ENCODE data around the gene TOMM7. TPM values are rescaled to one million over a fixed set of nuclear protein-coding genes. Genes with fewer than 3 reads are reported as not detected.

Gene TOMM7
- 100 to 1,000 TPM; 454 to 532 (median 524) TPM for total RNA-seq
- 100 to 1,000 TPM; 149 to 346 TPM for polyA plus RNA-seq
- long read RNA-seq, donor 1, transcript TOMM7-201 (3 exons, 778 nt): major isoform, 150 of 161 reads
- long read RNA-seq, donor 1, transcript TOMM7-204 (2 exons, 731 nt): minor isoform, 5 of 161 reads
- long read RNA-seq, donor 1, partial matches to known transcripts: 2 of 161 reads
- long read RNA-seq, donor 1, other reads (novel, unspliced or antisense): 0 of 161 reads
- long read RNA-seq, donor 2, transcript TOMM7-201 (3 exons, 778 nt): major isoform, 200 of 205 reads
- long read RNA-seq, donor 2, partial matches to known transcripts: 1 of 205 reads
- long read RNA-seq, donor 2, other reads (novel, unspliced or antisense): 3 of 205 reads
- long read RNA-seq, donor 3, transcript TOMM7-201 (3 exons, 778 nt): major isoform, 11 of 11 reads
- long read RNA-seq, donor 3, partial matches to known transcripts: 0 of 11 reads
- long read RNA-seq, donor 3, other reads (novel, unspliced or antisense): 0 of 11 reads

- WGBS, 2 donors: 0% methylated on average over 38 of the region's 38 CpGs
- Histone ChIP-seq H3K27me3 (peaks cover 0 to 9% (median 0%) of the 10 kb centered on the region in 7 donors), H3K4me1 (peaks cover 0 to 39% (median 27%) of the 10 kb centered on the region in 9 donors), H3K27ac (peak within 1 kb of the TSS in 9 of 10 donors; percentile 71 to 94 (median 85)), H3K4me3 (peak within 1 kb of the TSS; percentile 51 to 93 (median 80)), H3K9me3 (no peaks in the 10 kb centered on the region), H3K36me3 (peaks cover 0 to 9% (median 2%) of the 10 kb centered on the region in 9 donors)
- TF ChIP-seq CTCF (IDR thresholded peaks at IDR 0.05): peak in 8 of 9 donors; percentile 32 to 70 (median 63)
- intact Hi-C loops (cut with DNase I): loop anchor here in 6 of 10 donors (2.0 to 10.0 kb wide), 9 partner anchors 32 to 360 kb away; partner anchors contain the start of genes HYCC1 (in 2 of the 6) and NUP42 (in 1 of the 6)
- ATAC-seq (peak; percentile 95 to 98 (median 98)), DNase-seq (peak; percentile 90 to 91)
Measured at GRCh38 chr7:22822486-22823141, at the start of gene TOMM7. TOMM7 (minus strand) TSS chr7:22822849; CDS start chr7:22822779, 70 bp downstream.

DNA sequence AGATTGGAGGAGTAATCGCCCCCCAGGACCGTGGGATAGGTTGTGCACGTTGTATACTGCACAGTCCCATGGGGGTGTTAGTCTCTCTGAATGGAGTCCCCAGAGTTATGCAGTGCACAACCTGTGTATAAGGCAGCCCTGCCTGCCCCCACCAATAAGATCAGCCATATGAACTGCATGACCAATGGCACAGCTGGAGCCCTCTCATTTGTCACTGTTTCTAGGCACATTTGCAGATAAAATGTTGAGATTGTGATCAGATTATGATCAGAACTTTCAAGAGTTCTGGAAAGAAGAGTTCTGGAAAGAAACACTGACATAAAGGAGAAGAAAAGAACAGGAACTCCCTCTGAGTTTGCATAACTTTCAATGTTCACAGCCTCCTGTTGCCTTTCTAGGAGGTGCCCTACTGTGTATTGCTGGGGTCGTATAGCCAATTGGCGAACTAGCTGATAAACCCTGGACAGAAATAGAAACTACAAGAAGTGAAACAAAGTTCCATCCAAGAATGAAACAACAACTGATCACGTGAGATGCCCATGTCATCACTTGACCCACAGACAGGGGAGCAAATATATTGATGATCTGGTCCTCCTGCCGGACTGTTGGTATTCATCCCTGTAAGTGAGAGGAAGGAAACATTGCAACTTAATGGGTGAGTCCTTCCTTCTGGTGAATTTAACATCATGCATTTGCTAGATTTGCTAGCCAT is 49.6 kb upstream of the TOMM7 start:
- Histone ChIP-seq H3K4me3 (no peak overlapping the region), H3K27ac (no peak overlapping the region), H3K27me3 (no peaks in the 10 kb centered on the region), H3K36me3 (no peaks in the 10 kb centered on the region), H3K4me1 (peaks cover 0 to 22% (median 9%) of the 10 kb centered on the region in 9 donors), H3K9me3 (no peaks in the 10 kb centered on the region)
- no peak for DNase-seq
- 42 to 50% methylated on average over 7 of the region's 7 CpGs for WGBS, 2 donors
- ATAC-seq: peak in 2 of 8 donors; percentile 13 to 38
- no peak for TF ChIP-seq CTCF (IDR thresholded peaks at IDR 0.05)
- intact Hi-C loops (cut with DNase I): no loop called here

DNA sequence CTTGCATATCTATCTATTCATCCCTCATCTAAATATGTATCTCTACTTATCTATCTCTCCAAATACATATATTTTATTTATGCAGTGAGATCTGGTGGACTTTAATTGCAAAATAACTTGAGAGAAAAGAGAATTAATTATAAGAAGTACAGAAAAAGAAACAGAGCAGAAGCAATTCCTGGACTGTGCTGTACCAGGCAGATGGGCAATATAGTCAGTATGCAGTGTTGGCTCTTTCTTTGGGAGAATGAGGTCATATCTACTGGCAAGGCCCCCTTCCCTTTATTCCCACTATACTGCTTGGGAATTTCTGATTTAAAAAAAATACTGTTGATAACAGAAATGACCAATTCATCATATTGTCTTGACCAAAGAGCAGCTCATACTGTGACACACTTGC is 49.0 kb upstream of the TOMM7 start:
- Histone ChIP-seq H3K27me3 (no peaks in the 10 kb centered on the region), H3K4me1 (peaks cover 0 to 27% (median 12%) of the 10 kb centered on the region in 9 donors), H3K27ac (no peak overlapping the region), H3K9me3 (no peaks in the 10 kb centered on the region), H3K36me3 (no peaks in the 10 kb centered on the region), H3K4me3 (no peak overlapping the region)
- DNase-seq (no peak), ATAC-seq (no peak)
- no peak for TF ChIP-seq CTCF (IDR thresholded peaks at IDR 0.05)
- intact Hi-C loops (cut with DNase I): no loop called here

- no peak for TF ChIP-seq CTCF (IDR thresholded peaks at IDR 0.05)
- Histone ChIP-seq H3K36me3 (peaks cover 0 to 3% (median 0%) of the 10 kb centered on the region in 9 donors), H3K27me3 (no peaks in the 10 kb centered on the region), H3K27ac (peak overlapping the region in 2 of 10 donors; percentile 89 to 93), H3K9me3 (no peaks in the 10 kb centered on the region), H3K4me1 (peaks cover 3 to 49% (median 30%) of the 10 kb centered on the region in 9 donors), H3K4me3 (no peak overlapping the region)
- intact Hi-C loops (cut with DNase I): no loop called here
- ATAC-seq (no peak), DNase-seq (no peak)
- WGBS, 2 donors: 93 to 94% methylated on average over 1 of the region's 1 CpG
Measured at GRCh38 chr7:22868509-22868908, 45.9 kb upstream of the TOMM7 start.

Data from heart right ventricle (tissue), 16 donors.